Naive thymus-derived CD8-positive, alpha-beta T cell (primary cell): ENCODE data around the gene CD47. TPM values are rescaled to one million over a fixed set of nuclear protein-coding genes. Genes with fewer than 3 reads are reported as not detected.

Experiments
- polyA plus RNA-seq, 3 donors: library from polyadenylated mRNA; unstranded; fragments of 300-500 nt; fragmentation: Illumina TruSeq; gene quantifications; one replicate each; pipeline ENCODE4 v1.2.3, GENCODE V29; 2021
- total RNA-seq, 8 experiments: library from RNA in 2 of 8; stranded (reverse) in 2 of 8; gene quantifications; one replicate each; pipeline ENCODE4 v1.2.3 and lab custom pipeline; 2021 to 2026

Gene CD47
- total and polyA plus RNA-seq, 5 experiments from 2014 or later, result 127 to 192 (median 164) TPM

Other genes starting within 250 kb of the CD47 start
- 10 to 100 TPM; 21.5 to 25.2 TPM for gene IFT57, start 131.4 kb upstream of the CD47 start, total RNA-seq
- 10 to 100 TPM; 19.0 to 35.6 (median 27.0) TPM for gene IFT57, start 131.4 kb upstream of the CD47 start, polyA plus RNA-seq
- under 1 TPM; 0.44 to 0.75 TPM for gene HHLA2, start 205.5 kb upstream of the CD47 start, total RNA-seq
- under 1 TPM in 1 of 3 donors, not detected in 2; 0.48 TPM for gene HHLA2, start 205.5 kb upstream of the CD47 start, polyA plus RNA-seq